Fibroblast of pulmonary artery (primary cell): ENCODE data around the gene TAS2R41.

Source experiments
- DNase-seq: peaks from one replicate; pipeline ENCODE4 v3.0.0-alpha.2; 2010; ENCODE audit warnings: low read depth
- H3K4me3 ChIP-seq: replicated peaks from 2 replicates; pipeline ENCODE4 v1.5.1; 2011; ENCODE audit warnings: low read depth, mild to moderate bottlenecking, control low read depth, low read length, moderate library complexity
- TF ChIP-seq, protein P1 (sequence below): IDR thresholded peaks from 2 replicates; pipeline ENCODE4 v1.5.1; 2011; ENCODE audit warnings: mild to moderate bottlenecking, control low read depth, low read length, inconsistent platforms; ENCODE audit errors: missing control alignments

Gene TAS2R41

DNA sequence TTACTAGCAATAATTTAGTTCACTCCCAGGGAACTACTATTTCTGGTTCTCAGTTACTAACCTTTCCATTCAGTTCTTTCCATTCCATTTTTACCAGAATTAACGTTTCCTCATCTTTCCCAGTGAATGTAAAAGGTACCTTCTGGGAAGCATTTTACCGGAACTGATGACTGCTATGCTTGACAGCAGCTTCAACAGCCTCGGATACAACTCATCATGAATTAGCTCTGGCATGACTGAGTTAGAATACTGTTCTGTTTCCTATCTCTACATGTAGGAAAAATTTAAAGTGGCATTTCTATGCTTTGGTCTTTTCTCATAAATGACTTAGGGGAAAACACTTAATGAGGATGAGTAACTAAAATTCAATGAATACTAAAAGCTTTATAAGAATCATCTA lies 18.6 kb downstream of the TAS2R41 start:
- no peak overlapping the region for H3K4me3 ChIP-seq
- no peak for DNase-seq
- TF ChIP-seq, protein P1, sequence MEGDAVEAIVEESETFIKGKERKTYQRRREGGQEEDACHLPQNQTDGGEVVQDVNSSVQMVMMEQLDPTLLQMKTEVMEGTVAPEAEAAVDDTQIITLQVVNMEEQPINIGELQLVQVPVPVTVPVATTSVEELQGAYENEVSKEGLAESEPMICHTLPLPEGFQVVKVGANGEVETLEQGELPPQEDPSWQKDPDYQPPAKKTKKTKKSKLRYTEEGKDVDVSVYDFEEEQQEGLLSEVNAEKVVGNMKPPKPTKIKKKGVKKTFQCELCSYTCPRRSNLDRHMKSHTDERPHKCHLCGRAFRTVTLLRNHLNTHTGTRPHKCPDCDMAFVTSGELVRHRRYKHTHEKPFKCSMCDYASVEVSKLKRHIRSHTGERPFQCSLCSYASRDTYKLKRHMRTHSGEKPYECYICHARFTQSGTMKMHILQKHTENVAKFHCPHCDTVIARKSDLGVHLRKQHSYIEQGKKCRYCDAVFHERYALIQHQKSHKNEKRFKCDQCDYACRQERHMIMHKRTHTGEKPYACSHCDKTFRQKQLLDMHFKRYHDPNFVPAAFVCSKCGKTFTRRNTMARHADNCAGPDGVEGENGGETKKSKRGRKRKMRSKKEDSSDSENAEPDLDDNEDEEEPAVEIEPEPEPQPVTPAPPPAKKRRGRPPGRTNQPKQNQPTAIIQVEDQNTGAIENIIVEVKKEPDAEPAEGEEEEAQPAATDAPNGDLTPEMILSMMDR: no peak

DNA sequence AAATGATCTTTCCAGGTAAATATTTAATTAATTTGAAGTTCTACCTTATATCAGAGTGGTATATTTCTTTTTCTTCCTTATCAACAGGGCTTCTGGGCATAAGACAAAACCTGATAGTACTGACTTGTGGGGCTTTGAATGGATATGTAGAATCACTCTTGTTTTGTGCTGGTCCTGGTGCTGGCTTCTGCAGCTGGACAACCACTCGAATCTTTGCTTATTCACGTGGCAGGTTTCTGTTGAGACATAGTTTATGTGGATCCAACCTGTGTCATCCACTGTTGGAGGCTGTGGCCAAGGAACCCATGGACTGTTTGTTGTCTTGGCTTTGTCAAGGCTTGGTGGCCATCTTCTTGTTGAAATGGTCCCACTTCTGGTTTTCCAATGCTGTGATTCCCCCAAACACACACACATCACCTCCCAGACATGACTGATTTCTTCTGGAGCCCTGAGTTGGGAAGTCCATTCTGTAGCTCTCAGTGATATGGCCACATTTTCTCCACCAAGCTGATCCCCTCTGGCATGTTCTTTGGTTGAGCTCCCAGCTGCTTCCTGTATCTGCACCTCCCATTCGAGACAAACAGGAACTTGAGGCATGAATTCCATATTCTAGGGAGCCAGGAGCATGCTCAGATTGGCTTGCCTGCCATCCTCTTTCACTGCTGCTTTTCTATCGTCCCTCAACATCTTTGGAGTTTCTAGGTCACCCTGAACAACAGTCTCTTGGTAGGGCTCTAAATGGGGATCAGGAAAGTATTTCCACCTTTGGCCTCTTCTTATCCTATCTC lies 19.5 kb downstream of the TAS2R41 start:
- no peak overlapping the region for H3K4me3 ChIP-seq
- no peak for DNase-seq
- TF ChIP-seq, protein P1: no peak

DNA sequence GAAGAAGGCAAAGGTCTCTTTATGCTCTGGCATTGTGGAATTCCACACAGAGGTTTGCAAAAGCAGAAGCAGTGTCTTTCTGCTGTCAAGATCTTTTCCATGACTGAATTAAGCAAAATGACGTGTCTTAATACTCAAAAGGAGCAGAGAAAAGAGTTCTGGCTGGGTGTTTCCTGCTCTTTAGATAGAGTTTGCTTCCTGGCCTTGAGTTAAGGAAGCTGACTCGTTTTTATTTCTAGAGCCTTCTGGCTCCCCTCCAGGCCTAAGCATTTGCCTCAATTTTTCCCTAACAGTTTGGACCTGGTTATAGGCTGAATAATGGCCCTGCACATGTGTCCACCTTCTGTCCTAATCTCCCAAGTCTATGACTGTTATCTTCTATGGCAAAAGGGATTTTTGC lies 21.6 kb downstream of the TAS2R41 start:
- no peak overlapping the region for H3K4me3 ChIP-seq
- peak; percentile 92 for DNase-seq
- TF ChIP-seq, protein P1: no peak

DNA sequence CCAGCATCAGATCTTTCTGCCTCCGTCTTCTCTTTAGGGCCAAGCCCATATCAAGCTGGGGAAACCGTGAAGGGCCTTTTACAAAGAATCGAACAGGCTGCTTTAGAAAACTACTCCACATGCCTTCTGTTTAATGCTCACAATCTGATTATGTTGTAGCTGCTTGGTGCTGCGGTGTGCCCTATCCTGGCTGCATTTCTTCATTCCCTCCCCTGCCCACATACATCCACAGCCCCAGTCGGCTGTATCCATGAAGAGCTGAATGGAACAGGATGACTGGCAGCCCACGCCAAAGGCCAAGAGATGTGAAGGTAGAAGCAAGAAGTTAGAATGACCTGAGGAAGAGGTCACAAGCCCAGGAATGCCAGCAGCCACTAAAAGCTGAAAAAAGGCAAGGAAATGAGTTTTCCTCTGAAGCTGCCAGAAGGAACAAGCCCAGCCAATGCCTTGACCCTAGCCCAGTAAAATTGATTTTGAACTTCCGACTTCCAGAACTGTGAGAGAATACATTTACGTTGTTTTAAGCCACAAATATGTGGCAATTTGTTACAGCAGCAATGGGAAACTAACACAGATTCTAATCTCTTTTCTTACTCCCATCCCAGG lies 22.2 kb downstream of the TAS2R41 start:
- no peak overlapping the region for H3K4me3 ChIP-seq
- peak; percentile 36 for DNase-seq
- TF ChIP-seq, protein P1: no peak

DNA sequence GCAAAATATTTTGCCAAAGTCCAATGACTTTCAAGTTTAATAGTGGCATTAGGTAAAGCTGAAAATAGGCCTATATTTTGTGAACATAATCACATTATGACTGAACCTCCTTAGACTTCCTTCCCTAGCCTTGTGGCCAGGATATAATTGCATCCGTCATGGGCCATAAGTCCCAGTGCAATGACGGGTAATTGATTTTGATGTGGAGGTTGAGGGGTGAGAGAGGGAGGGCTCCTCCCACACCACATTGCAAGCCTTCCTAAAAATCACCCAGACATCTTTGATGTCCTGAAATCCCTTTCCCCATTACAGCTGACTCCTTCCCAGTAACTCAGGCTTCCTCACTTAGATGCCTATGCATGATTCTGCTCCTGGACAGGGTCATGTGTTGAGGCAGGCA lies 25.6 kb downstream of the TAS2R41 start:
- TF ChIP-seq, protein P1: no peak
- DNase-seq: no peak
- H3K4me3 ChIP-seq: no peak overlapping the region

DNA sequence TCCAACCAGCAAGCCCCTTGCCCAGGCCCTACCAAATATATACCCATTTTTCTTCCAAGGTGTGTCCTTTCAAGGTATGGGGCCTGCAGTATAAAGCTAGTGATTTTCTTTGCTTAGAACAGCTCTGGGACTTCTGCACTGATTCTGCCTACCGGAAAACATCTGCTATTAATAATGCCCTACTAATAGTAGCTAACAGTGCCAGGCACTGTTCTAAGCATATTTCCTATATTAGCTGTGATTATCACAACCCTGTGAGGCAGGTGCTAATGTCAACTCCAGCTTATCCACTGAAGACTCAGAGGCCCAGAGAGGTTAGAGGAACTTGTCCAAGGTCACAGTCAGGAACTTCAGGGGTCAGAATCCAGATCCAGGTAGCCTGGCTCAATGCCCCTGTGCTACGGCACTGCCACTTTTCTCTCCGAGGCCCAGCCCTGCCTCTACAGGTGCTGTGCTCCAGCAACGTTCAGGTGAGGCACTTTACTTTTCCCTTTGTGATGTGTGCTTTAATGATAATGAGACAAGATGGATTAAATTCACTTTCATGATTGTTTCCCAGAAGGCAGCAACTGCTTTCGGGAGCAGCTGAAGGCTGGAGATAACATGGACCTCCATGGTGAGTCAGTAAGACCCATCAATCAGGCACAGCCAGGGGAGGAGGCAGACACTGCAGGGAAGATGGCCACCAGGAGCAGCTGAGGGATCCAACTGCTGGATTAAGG lies 26.7 kb downstream of the TAS2R41 start:
- no peak for DNase-seq
- no peak overlapping the region for H3K4me3 ChIP-seq
- TF ChIP-seq, protein P1: no peak
